Lower leg skin (tissue), 3 donors: Measurements from ENCODE around the gene CREB3L4.
"Not testable (repeated sequence)": the region's sequence is repeated elsewhere in the genome, so short reads cannot be mapped to it uniquely, and the experiment has no call there.

Experiments used
- POLR2A ChIP-seq, 2 donors: fragments of 450-650 bp; IDR thresholded peaks; one replicate each; pipeline ENCODE4 v1.6.1; 2016 to 2017; ENCODE audit warnings: antibody characterized with exemption in 2 of 2, mild to moderate bottlenecking in 1 of 2, moderate library complexity in 1 of 2
- TF ChIP-seq, protein P1 (sequence below), 3 donors: fragments of 450-650 bp; IDR thresholded peaks; one replicate each; pipeline ENCODE4 v1.5.1; 2016; ENCODE audit warnings: antibody characterized with exemption in 3 of 3, mild to moderate bottlenecking in 3 of 3, moderate library complexity in 2 of 3

DNA sequence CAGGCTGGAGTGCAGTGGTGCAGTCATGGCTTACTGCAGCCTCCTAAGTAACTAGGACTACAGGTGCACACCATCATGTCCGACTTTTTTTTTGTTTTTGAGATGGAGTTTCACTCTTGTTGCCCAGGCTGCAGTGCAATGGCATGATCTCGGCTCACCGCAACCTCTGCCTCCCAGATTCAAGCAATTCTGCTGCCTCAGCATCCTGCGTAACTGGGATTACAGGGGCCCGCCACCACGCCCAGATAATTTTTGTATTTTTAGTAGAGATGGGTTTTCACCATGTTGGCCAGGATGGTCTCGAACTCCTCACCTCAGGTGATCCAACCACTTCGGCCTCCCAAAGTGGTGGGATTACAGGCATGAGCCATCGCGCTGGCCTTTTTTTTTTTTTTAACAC is 29.2 kb downstream of the CREB3L4 start:
- TF ChIP-seq, protein P1, sequence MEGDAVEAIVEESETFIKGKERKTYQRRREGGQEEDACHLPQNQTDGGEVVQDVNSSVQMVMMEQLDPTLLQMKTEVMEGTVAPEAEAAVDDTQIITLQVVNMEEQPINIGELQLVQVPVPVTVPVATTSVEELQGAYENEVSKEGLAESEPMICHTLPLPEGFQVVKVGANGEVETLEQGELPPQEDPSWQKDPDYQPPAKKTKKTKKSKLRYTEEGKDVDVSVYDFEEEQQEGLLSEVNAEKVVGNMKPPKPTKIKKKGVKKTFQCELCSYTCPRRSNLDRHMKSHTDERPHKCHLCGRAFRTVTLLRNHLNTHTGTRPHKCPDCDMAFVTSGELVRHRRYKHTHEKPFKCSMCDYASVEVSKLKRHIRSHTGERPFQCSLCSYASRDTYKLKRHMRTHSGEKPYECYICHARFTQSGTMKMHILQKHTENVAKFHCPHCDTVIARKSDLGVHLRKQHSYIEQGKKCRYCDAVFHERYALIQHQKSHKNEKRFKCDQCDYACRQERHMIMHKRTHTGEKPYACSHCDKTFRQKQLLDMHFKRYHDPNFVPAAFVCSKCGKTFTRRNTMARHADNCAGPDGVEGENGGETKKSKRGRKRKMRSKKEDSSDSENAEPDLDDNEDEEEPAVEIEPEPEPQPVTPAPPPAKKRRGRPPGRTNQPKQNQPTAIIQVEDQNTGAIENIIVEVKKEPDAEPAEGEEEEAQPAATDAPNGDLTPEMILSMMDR (IDR thresholded peaks at IDR 0.05) = not testable (repeated sequence)
- TF ChIP-seq POLR2A (IDR thresholded peaks at IDR 0.05) = not testable (repeated sequence)
